Gastroesophageal sphincter (tissue), 4 donors: ENCODE measurements around the gene DNASE1. TPM values are rescaled to one million over a fixed set of nuclear protein-coding genes. Genes with fewer than 3 reads are reported as not detected.

Source experiments
- ATAC-seq: fragments of 150-250 bp; one replicate; pipeline ENCODE4 v1.9.1; 2016; ENCODE audit warnings: mild to moderate bottlenecking, moderate library complexity
- H3K27ac ChIP-seq, 4 donors: fragments of 200-600 bp; sonication (generic) in 3 of 4; 1 replicate in 3 of 4; 2 replicates in 1 of 4; pipeline ENCODE4 v1.5.1; 2016 to 2019
- H3K27me3 ChIP-seq: fragments of 200-600 bp; sonication (generic); one replicate; pipeline ENCODE4 v1.5.1; 2019
- H3K36me3 ChIP-seq, 2 donors: fragments of 200-600 bp; sonication (generic); one replicate each; pipeline ENCODE4 v1.5.1; 2019; ENCODE audit warnings: control low read depth in 1 of 2
- H3K4me1 ChIP-seq, 3 donors: fragments of 200-600 bp; sonication (generic); 1 replicate in 2 of 3; 2 replicates in 1 of 3; pipeline ENCODE4 v1.5.1; 2016 to 2019; ENCODE audit warnings: control low read depth in 2 of 3
- H3K4me3 ChIP-seq, 2 donors: fragments of 200-600 bp; sonication (generic); one replicate each; pipeline ENCODE4 v1.5.1; 2019; ENCODE audit warnings: mild to moderate bottlenecking in 1 of 2, moderate library complexity in 1 of 2
- H3K9me3 ChIP-seq, 3 donors: fragments of 200-600 bp; sonication (generic); one replicate each; pipeline ENCODE4 v1.5.1; 2017 to 2019; ENCODE audit warnings: control low read depth in 2 of 3
- EP300 ChIP-seq: sonication (generic); formaldehyde crosslinking; IDR thresholded peaks from one replicate; pipeline ENCODE4 v1.6.1; 2017; ENCODE audit warnings: antibody characterized with exemption, mild to moderate bottlenecking
- POLR2A ChIP-seq, 2 donors: fragments of 450-650 bp; IDR thresholded peaks; one replicate each; pipeline ENCODE4 v1.6.1; 2017; ENCODE audit warnings: antibody characterized with exemption in 2 of 2, mild to moderate bottlenecking in 2 of 2, moderate library complexity in 1 of 2
- POLR2AphosphoS5 ChIP-seq: sonication (generic); formaldehyde crosslinking; IDR thresholded peaks from one replicate; pipeline ENCODE4 v1.6.1; 2017; ENCODE audit warnings: antibody characterized with exemption
- WGBS, 2 donors: methylation state at CpG; one replicate each; pipeline ENCODE4 v1.1.5; 2018; ENCODE audit warnings: low coverage in 1 of 2; 5-methylcytosine and 5-hydroxymethylcytosine counted together
- total RNA-seq, 4 donors: library from RNA; depleted of rRNA; stranded (reverse); fragments of >200 nt; gene quantifications; one replicate each; pipeline ENCODE4 v1.1.0, GENCODE V29; 2016
- TF ChIP-seq, protein P1 (sequence below), 4 experiments: fragments of 200-600 bp in 2 of 4; fragments of 450-650 bp in 2 of 4; sonication (generic) in 1 of 4; IDR thresholded peaks; one replicate each; pipeline ENCODE4 v1.5.1; 2017 to 2019; ENCODE audit warnings: antibody characterized with exemption in 4 of 4, mild to moderate bottlenecking in 2 of 4, moderate library complexity in 2 of 4

The DNASE1 gene
- total RNA-seq, 4 donors from 2014 or later, result 7.1 to 20.9 (median 11.0) TPM

DNA sequence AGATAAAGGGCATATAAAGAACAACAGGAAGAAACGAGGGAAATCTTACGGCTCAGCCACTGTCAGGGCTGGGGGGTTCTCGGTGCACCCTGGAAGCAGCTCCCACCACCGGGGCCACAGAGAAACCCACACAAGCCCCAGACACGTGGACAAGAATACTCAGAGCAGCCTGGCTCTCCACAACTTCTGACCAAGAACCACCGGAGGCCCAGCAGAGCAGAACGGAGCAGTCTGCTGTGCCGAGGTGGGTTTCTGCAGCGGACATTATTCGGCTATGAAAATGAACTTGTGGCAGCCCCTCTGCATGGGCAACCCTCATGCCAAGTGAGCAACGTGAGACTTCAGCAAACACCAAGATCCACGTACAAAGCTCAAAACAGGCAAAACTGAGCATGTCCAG lies 6.8 kb downstream of the DNASE1 start:
- ATAC-seq, result no peak
- Histone ChIP-seq H3K4me1 (no peaks in the 10 kb centered on the region), H3K4me3 (no peak overlapping the region), H3K9me3 (no peaks in the 10 kb centered on the region), H3K27ac (no peak overlapping the region), H3K27me3 (no peaks in the 10 kb centered on the region), H3K36me3 (peaks cover 0 to 98% of the 10 kb centered on the region in 2 donors)
- no peak for TF ChIP-seq POLR2A (IDR thresholded peaks at IDR 0.05)
- TF ChIP-seq, protein P1, sequence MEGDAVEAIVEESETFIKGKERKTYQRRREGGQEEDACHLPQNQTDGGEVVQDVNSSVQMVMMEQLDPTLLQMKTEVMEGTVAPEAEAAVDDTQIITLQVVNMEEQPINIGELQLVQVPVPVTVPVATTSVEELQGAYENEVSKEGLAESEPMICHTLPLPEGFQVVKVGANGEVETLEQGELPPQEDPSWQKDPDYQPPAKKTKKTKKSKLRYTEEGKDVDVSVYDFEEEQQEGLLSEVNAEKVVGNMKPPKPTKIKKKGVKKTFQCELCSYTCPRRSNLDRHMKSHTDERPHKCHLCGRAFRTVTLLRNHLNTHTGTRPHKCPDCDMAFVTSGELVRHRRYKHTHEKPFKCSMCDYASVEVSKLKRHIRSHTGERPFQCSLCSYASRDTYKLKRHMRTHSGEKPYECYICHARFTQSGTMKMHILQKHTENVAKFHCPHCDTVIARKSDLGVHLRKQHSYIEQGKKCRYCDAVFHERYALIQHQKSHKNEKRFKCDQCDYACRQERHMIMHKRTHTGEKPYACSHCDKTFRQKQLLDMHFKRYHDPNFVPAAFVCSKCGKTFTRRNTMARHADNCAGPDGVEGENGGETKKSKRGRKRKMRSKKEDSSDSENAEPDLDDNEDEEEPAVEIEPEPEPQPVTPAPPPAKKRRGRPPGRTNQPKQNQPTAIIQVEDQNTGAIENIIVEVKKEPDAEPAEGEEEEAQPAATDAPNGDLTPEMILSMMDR (IDR thresholded peaks at IDR 0.05), result no peak
- TF ChIP-seq POLR2AphosphoS5, result no peak
- WGBS, 2 donors, result 86% methylated on average over 1 to 11 of the region's 12 CpGs

DNA sequence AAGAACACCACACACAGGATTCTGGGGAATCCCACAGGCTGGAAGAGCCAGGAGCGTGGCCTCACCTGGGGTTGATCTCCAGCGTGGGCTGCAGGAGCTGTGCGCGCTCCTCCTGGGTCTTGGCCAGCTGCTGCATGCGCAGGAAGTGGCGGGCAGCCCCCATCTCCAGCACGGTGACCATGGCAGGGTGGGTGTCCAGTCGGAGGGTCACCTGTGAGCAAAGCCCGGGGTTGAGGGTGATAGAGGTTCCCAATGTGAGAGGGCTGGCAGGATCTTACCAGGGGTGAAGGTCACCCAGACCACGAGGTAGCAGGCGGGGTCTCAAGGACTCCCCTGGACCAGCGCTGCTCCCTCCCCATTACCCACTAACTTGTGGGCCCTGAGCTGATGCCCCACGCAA lies 7.4 kb downstream of the DNASE1 start:
- no peak for ATAC-seq
- WGBS, 2 donors, result no CpG with 5 or more reads among the region's 13 CpGs
- Histone ChIP-seq H3K36me3 (peaks cover 0 to 94% of the 10 kb centered on the region in 2 donors), H3K27me3 (no peaks in the 10 kb centered on the region), H3K4me3 (no peak overlapping the region), H3K9me3 (no peaks in the 10 kb centered on the region), H3K27ac (no peak overlapping the region), H3K4me1 (no peaks in the 10 kb centered on the region)
- TF ChIP-seq POLR2A (IDR thresholded peaks at IDR 0.05), result no peak
- TF ChIP-seq, protein P1 (IDR thresholded peaks at IDR 0.05), result no peak
- TF ChIP-seq POLR2AphosphoS5, result no peak
- no peak for TF ChIP-seq EP300

DNA sequence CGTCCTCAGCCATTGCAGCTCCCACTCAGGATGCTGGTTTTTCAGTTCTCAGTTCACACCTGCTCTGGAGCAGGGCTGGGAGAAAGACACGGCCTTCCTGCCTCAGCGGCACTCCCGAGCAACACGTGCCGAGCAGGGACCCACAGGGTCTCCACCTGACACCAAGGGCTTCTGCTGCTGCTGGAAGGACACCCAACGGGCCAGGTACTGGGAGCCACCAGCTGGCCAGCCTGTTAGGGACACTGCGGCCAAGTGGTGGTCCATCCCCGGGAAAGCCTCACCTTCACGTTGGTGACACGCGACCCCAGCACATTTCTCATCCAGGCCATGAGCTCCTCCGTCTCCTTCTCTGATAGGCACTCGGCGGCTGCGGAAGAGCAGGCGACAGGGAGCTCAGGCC lies 8.1 kb downstream of the DNASE1 start:
- no peak for TF ChIP-seq POLR2A (IDR thresholded peaks at IDR 0.05)
- no peak for TF ChIP-seq EP300
- TF ChIP-seq, protein P1 (IDR thresholded peaks at IDR 0.05), result no peak
- TF ChIP-seq POLR2AphosphoS5, result no peak
- Histone ChIP-seq H3K27me3 (no peaks in the 10 kb centered on the region), H3K4me1 (no peaks in the 10 kb centered on the region), H3K9me3 (no peaks in the 10 kb centered on the region), H3K4me3 (no peak overlapping the region), H3K27ac (no peak overlapping the region), H3K36me3 (peaks cover 0 to 93% of the 10 kb centered on the region in 2 donors)
- WGBS, 2 donors, result 50% methylated on average over 1 of the region's 17 CpGs; no CpG with 5 or more reads in 1 of the 2 donors
- no peak for ATAC-seq

DNA sequence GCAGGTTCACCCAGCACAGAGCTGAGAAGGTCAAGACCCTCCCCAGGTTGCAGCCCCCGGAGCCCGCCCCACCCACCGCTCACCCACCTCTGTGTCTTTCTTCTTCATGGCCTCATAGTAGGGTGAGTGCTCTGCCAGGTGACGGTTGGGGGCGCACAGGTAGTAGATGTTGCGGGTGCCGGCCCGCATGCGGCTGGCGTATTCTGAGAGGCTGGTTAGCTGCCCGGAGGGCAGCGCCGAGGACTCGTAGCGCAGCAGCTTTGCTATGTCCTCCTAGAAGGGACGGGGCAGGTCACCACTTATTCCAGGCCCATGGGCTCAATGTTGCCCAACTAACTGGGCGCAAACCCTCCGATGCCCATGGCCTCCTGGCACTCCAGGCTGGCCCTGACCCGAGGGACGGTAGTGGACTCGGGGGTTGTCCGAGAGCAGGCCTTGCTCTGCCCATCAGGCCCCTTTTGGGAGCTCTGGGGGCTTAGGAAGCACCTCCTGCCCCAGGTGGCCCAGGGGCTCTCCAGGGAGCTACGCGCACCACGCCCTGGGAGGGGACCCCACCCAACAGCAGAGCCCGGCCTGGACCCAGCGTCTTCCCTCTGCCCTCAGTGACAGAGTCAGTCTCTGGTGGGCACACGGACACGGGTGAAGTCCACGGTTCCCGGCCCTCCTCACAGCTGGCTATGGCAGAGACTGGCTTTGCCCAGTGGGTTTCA lies 9.9 kb downstream of the DNASE1 start:
- no peak for ATAC-seq
- no peaks in the 10 kb centered on the region for H3K9me3 ChIP-seq
- no peak overlapping the region for H3K4me3 ChIP-seq
- TF ChIP-seq POLR2AphosphoS5 (no peak), POLR2A (IDR thresholded peaks at IDR 0.05) (no peak), EP300 (no peak)
- TF ChIP-seq, protein P1 (IDR thresholded peaks at IDR 0.05), result no peak
- H3K27ac ChIP-seq, result no peak overlapping the region
- 100% methylated on average over 2 of the region's 31 CpGs; no CpG with 5 or more reads in 1 of the 2 donors for WGBS, 2 donors
- no peaks in the 10 kb centered on the region for H3K4me1 ChIP-seq
- peaks cover 0 to 91% of the 10 kb centered on the region in 2 donors for H3K36me3 ChIP-seq
- H3K27me3 ChIP-seq, result no peaks in the 10 kb centered on the region

DNA sequence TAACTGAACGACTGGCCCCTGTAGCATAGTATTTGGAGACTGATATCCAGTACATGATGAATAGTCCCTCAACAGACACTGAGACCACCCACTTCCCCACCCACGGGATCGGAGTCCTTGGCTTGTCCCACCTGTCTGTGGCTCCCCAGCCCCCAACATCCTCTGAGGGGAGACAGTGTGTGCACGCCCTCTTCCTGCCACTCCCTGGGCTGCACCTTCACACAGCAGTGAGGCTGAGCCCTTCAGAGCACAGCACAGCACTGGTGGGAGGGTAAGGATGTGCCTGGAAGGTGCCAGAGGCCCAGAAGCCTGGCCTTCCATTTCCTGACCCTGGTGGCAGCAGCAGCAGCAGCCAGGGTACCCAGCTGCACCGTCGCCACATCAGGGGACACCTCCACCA lies 11.0 kb downstream of the DNASE1 start:
- no peaks in the 10 kb centered on the region for H3K27me3 ChIP-seq
- WGBS, 2 donors, result 51 to 66% methylated on average over 3 to 4 of the region's 6 CpGs
- no peak overlapping the region for H3K27ac ChIP-seq
- no peaks in the 10 kb centered on the region for H3K9me3 ChIP-seq
- ATAC-seq, result no peak
- no peak for TF ChIP-seq POLR2A (IDR thresholded peaks at IDR 0.05)
- TF ChIP-seq, protein P1 (IDR thresholded peaks at IDR 0.05), result no peak
- TF ChIP-seq EP300, result no peak
- TF ChIP-seq POLR2AphosphoS5, result no peak
- H3K4me3 ChIP-seq, result no peak overlapping the region
- H3K36me3 ChIP-seq, result peaks cover 0 to 83% of the 10 kb centered on the region in 2 donors
- no peaks in the 10 kb centered on the region for H3K4me1 ChIP-seq
